H1 (cell line): ENCODE results near the gene SLC6A12. TPM values are rescaled to one million over a fixed set of nuclear protein-coding genes. Genes with fewer than 3 reads are reported as not detected.

ENCODE experiments used
- CTCF ChIA-PET: fragments of 300-600 bp; sonication (Branson Sonifier 250); formaldehyde crosslinking; loops from one replicate; lab custom pipeline; 2021; ENCODE audit not compliant: partially characterized antibody; lab: Charles Lee
- POLR2A ChIA-PET: fragments of 300-600 bp; sonication (Branson Sonifier 250); formaldehyde crosslinking; loops from one replicate; lab custom pipeline; 2021; ENCODE audit warnings: inconsistent platforms; ENCODE audit not compliant: partially characterized antibody; lab: Charles Lee
- DNase-seq, 2 experiments: peaks; one replicate each; pipeline versions ENCODE4 v3.0.0 to v3.0.0-alpha.2; 2010 to 2022; ENCODE audit warnings: low spot score in 2 of 2, low read depth in 1 of 2, mixed read lengths in 1 of 2
- FAIRE-seq: peaks from 2 replicates; lab custom pipeline; 2011; peaks lifted over from hg19 to GRCh38; lab: Jason Lieb, UNC
- H2AFZ ChIP-seq: 2 replicates; pipeline ENCODE4 v1.8.1; 2012; ENCODE audit warnings: low read length, inconsistent platforms
- H2AK5ac ChIP-seq: 2 replicates; pipeline ENCODE4 v1.6.1; 2013; ENCODE audit warnings: low read depth, low read length
- H2BK120ac ChIP-seq: replicated peaks from 2 replicates; pipeline ENCODE3; 2013; ENCODE audit warnings: low read depth, low read length, inconsistent platforms
- H2BK12ac ChIP-seq: 2 replicates; pipeline ENCODE4 v1.6.1; 2013; ENCODE audit warnings: low read depth, low read length
- H2BK15ac ChIP-seq: 2 replicates; pipeline ENCODE4 v1.6.1; 2013; ENCODE audit warnings: low read length
- H2BK20ac ChIP-seq: 2 replicates; pipeline ENCODE4 v1.6.1; 2013; ENCODE audit warnings: low read length
- H2BK5ac ChIP-seq: 2 replicates; pipeline ENCODE4 v1.6.1; 2013; ENCODE audit warnings: low read depth, low read length
- H3K14ac ChIP-seq: 2 replicates; pipeline ENCODE4 v1.6.1; 2013; ENCODE audit warnings: inconsistent platforms; ENCODE audit not compliant: insufficient read length
- H3K18ac ChIP-seq: 2 replicates; pipeline ENCODE4 v1.6.1; 2013; ENCODE audit warnings: low read length; ENCODE audit errors: extremely low read depth
- H3K23ac ChIP-seq: 2 replicates; pipeline ENCODE4 v1.6.1; 2013; ENCODE audit warnings: inconsistent platforms; ENCODE audit not compliant: insufficient read length
- H3K23me2 ChIP-seq: 2 replicates; pipeline ENCODE4 v1.6.1; 2013; ENCODE audit warnings: low read depth, low read length
- H3K27ac ChIP-seq: 2 replicates; pipeline ENCODE4 v1.6.1; 2011; ENCODE audit warnings: low read depth, low read length, inconsistent platforms
- H3K27me3 ChIP-seq, 4 experiments: replicated peaks in 1 of 4; 1 replicate in 1 of 4; 2 replicates in 3 of 4; pipeline versions ENCODE4 v1.6.1 to v1.8.1; 2011 to 2013; ENCODE audit warnings: low read length in 3 of 4, mild to moderate bottlenecking in 3 of 4, inconsistent platforms in 2 of 4, mixed read lengths in 2 of 4, moderate library complexity in 1 of 4; ENCODE audit not compliant: control insufficient read depth in 3 of 4, insufficient read depth in 3 of 4; ENCODE audit errors: extremely low read depth in 1 of 4
- H3K36me3 ChIP-seq, 4 experiments: 2 replicates each; pipeline versions ENCODE4 v1.6.1 to v1.8.1; 2011 to 2013; ENCODE audit warnings: mild to moderate bottlenecking in 4 of 4, low read length in 3 of 4, moderate library complexity in 2 of 4, control low read depth in 1 of 4, inconsistent platforms in 1 of 4; ENCODE audit not compliant: insufficient read depth in 4 of 4, control insufficient read depth in 2 of 4
- H3K4ac ChIP-seq: replicated peaks from 2 replicates; pipeline ENCODE3; 2013; ENCODE audit warnings: low read length, low read depth, mixed read lengths, inconsistent platforms; ENCODE audit not compliant: insufficient read length
- H3K4me1 ChIP-seq, 4 experiments: replicated peaks in 1 of 4; 1 replicate in 1 of 4; 2 replicates in 3 of 4; pipeline versions ENCODE4 v1.6.1 to v1.8.1; 2011 to 2013; ENCODE audit warnings: low read length in 3 of 4, inconsistent platforms in 2 of 4, mixed read lengths in 1 of 4; ENCODE audit not compliant: insufficient read depth in 4 of 4, control insufficient read depth in 3 of 4
- H3K4me2 ChIP-seq, 2 experiments: 2 replicates each; pipeline versions ENCODE4 v1.6.1 to v1.8.1; 2011 to 2013; ENCODE audit warnings: low read depth in 2 of 2, low read length in 2 of 2, control low read depth in 1 of 2, inconsistent platforms in 1 of 2, mild to moderate bottlenecking in 1 of 2; ENCODE audit not compliant: insufficient read depth in 1 of 2
- H3K4me3 ChIP-seq, 4 experiments: fragments of 200-600, 300-600 bp in 1 of 4; sonication (generic), shearing (Covaris generic), sonication (Bioruptor Twin) in 1 of 4; 2 replicates each; pipeline versions ENCODE4 v1.5.1 to v1.8.1; 2011 to 2016; ENCODE audit warnings: low read length in 4 of 4, low read depth in 3 of 4, control low read depth in 2 of 4, inconsistent platforms in 2 of 4, mild to moderate bottlenecking in 2 of 4, mixed read lengths in 1 of 4, moderate library complexity in 1 of 4; ENCODE audit not compliant: insufficient read depth in 2 of 4; ENCODE audit errors: extremely low read depth in 1 of 4
- H3K56ac ChIP-seq: replicated peaks from 2 replicates; pipeline ENCODE3; 2013; ENCODE audit warnings: low read depth, mild to moderate bottlenecking, mixed read lengths, low read length, inconsistent platforms; ENCODE audit not compliant: insufficient read length
- H3K79me1 ChIP-seq: 2 replicates; pipeline ENCODE4 v1.6.1; 2013; ENCODE audit warnings: low read depth, low read length, control low read depth
- H3K79me2 ChIP-seq, 2 experiments: 2 replicates each; pipeline versions ENCODE4 v1.6.1 to v1.8.1; 2012 to 2013; ENCODE audit warnings: low read length in 2 of 2, mild to moderate bottlenecking in 2 of 2, inconsistent platforms in 1 of 2; ENCODE audit not compliant: insufficient read depth in 2 of 2, control insufficient read depth in 1 of 2
- H3K9ac ChIP-seq, 4 experiments: replicated peaks in 1 of 4; 1 replicate in 1 of 4; 2 replicates in 3 of 4; pipeline versions ENCODE4 v1.6.1 to v1.8.1; 2011 to 2013; ENCODE audit warnings: low read depth in 3 of 4, low read length in 3 of 4, control low read depth in 2 of 4, mild to moderate bottlenecking in 2 of 4, moderate library complexity in 2 of 4, inconsistent platforms in 1 of 4; ENCODE audit errors: extremely low read depth in 1 of 4
- H3K9me3 ChIP-seq, 2 experiments: 2 replicates each; pipeline versions ENCODE4 v1.6.1 to v1.8.1; 2012 to 2013; ENCODE audit warnings: mild to moderate bottlenecking in 2 of 2, moderate library complexity in 2 of 2, control low read depth in 1 of 2, inconsistent platforms in 1 of 2, low read depth in 1 of 2, low read length in 1 of 2, mixed read lengths in 1 of 2; ENCODE audit not compliant: insufficient read depth in 2 of 2
- H4K20me1 ChIP-seq, 2 experiments: replicated peaks in 1 of 2; 2 replicates each; pipeline versions ENCODE3 to v1.8.1; 2011 to 2013; ENCODE audit warnings: inconsistent platforms in 2 of 2, low read length in 2 of 2, mild to moderate bottlenecking in 1 of 2; ENCODE audit not compliant: insufficient read depth in 2 of 2, control insufficient read depth in 1 of 2
- H4K5ac ChIP-seq: 2 replicates; pipeline ENCODE4 v1.6.1; 2013; ENCODE audit warnings: low read length, low read depth, mixed read lengths, inconsistent platforms; ENCODE audit not compliant: insufficient read length
- H4K8ac ChIP-seq: 2 replicates; pipeline ENCODE4 v1.8.0; 2013; ENCODE audit warnings: mild to moderate bottlenecking, moderate library complexity, low read length, inconsistent platforms; ENCODE audit not compliant: insufficient read depth; ENCODE audit errors: extremely low read depth
- H4K91ac ChIP-seq: replicated peaks from 2 replicates; pipeline ENCODE3; 2013; ENCODE audit warnings: low read length, mixed read lengths, inconsistent platforms; ENCODE audit not compliant: insufficient read length
- BCL11A ChIP-seq, 2 experiments: IDR thresholded peaks; one replicate each; pipeline ENCODE4 v1.6.1; 2011; ENCODE audit warnings: low read depth in 2 of 2, low read length in 2 of 2, mild to moderate bottlenecking in 2 of 2
- CTBP2 ChIP-seq: IDR thresholded peaks from 2 replicates; pipeline ENCODE4 v1.7.0; 2011; ENCODE audit warnings: borderline replicate concordance, mild to moderate bottlenecking, moderate library complexity, mixed read lengths, low read length; ENCODE audit not compliant: insufficient read depth, insufficient read length
- NANOG ChIP-seq: IDR thresholded peaks from 2 replicates; pipeline ENCODE4 v1.6.1; 2011; ENCODE audit warnings: low read length, low read depth, mild to moderate bottlenecking, inconsistent platforms; ENCODE audit not compliant: insufficient read depth, poor library complexity, severe bottlenecking
- POU5F1 ChIP-seq: IDR thresholded peaks from 2 replicates; pipeline ENCODE4 v1.6.1; 2011; ENCODE audit warnings: low read depth, mild to moderate bottlenecking, low read length, moderate library complexity
- SP4 ChIP-seq: IDR thresholded peaks from 2 replicates; pipeline ENCODE4 v1.6.1; 2012; ENCODE audit warnings: low read length, inconsistent platforms
- WGBS, 2 experiments: shearing (Covaris generic) in 1 of 2; methylation state at CpG; one replicate each; pipeline versions ENCODE4 v1.1.6 to v1.1.7; 2013 to 2015; ENCODE audit warnings: low lambda C conversion rate in 2 of 2, mixed read lengths in 2 of 2, inconsistent platforms in 1 of 2, low coverage in 1 of 2, missing lambda C conversion rate in 1 of 2; ENCODE audit not compliant: insufficient replicate concordance in 2 of 2, insufficient coverage in 1 of 2, insufficient read length in 1 of 2; ENCODE audit errors: extremely low coverage in 1 of 2, missing lambda C conversion rate in 1 of 2; 5-methylcytosine and 5-hydroxymethylcytosine counted together
- polyA plus RNA-seq, 7 experiments: library from polyadenylated mRNA; depleted of rRNA in 3 of 7; stranded (reverse) in 5 of 7; unstranded in 2 of 7; fragments of >200 nt in 5 of 7; fragments of 200-250 nt in 2 of 7; gene quantifications; 1 replicate in 5 of 7; 2 replicates in 1 of 7; 4 replicates in 1 of 7; pipeline versions ENCODE4 v1.2.1 to v1.2.3, GENCODE V29; 2011 to 2013; ENCODE audit warnings: missing spikeins in 2 of 7, mixed read lengths in 2 of 7
- total RNA-seq: library from RNA; stranded (reverse); fragmentation: NEBNext Ultra II Directional; extraction: Animal tissue kit (Norgen Biotek cat#: 25700); gene quantifications from 2 replicates; pipeline ENCODE4 v1.2.1, GENCODE V29; 2021
- TF ChIP-seq, protein P1 (sequence below): IDR thresholded peaks from 2 replicates; pipeline ENCODE4 v1.6.1; 2012; ENCODE audit warnings: inconsistent platforms
- TF ChIP-seq, protein P2 (sequence below): IDR thresholded peaks from 2 replicates; pipeline ENCODE4 v1.6.1; 2011; ENCODE audit warnings: low read length, improper control_type of control experiment

SLC6A12 gene
- total and polyA plus RNA-seq, 2 of the 8 experiments (the other 6 are each of a cell fraction or from before 2014, with no cell fraction given) = 0.70 to 1.1 TPM

DNA sequence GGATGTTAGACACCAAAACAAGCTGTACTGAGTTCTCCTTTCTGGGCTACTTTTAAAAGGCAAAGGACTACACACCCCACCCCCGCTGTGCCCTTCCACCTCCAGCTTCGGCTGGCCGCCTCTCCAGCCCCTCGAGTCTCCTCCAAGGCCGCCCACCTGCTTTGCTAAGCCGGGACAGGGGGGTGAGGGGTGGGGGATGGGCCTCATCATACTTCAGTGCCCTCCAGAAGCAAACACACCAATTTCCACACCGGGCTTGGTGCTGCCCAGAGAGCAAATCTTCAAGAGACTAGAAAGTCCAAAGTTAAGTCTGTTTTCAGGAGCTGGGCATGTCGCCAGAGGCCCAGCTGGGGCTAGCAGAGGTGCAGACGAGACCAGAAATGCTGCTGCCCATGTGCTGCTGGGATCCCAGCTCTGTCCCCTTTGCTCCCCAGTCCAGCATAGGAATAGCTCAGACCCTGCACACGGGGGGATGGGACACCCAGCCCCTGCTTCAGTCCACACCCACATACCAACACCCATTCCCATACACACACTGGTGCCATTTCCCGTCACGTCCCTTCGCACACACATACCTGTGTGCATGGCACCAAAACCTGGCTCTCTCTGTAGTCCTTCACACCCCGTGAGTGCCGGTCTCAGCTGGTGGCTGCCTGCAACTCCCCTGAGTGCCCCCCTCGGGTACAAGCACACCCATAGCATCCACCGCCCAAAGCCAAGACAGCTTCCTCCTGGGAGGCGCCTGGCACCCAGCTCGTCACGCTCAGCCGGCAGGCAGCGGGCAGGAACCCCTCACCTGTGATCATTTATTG is 1.0 kb downstream of the SLC6A12 start:
- Histone ChIP-seq H3K9me3 (no peaks in the 10 kb centered on the region), H3K79me1 (no peaks in the 10 kb centered on the region), H3K4me2 (no peak overlapping the region), H3K56ac (no peak overlapping the region), H3K27me3 (peaks cover 0 to 16% (median 13%) of the 10 kb centered on the region in 4 experiments; a peak in 4 of 7 replicates), H3K23me2 (peaks cover 3% of the 10 kb centered on the region; the same call in 1 of the 2 replicates), H3K4ac (no peak overlapping the region), H3K18ac (no peak overlapping the region), H4K5ac (no peak overlapping the region), H3K14ac (no peak overlapping the region), H2BK12ac (no peak overlapping the region), H2BK5ac (no peak overlapping the region), H3K4me3 (no peak overlapping the region), H2AFZ (no peak overlapping the region), H3K4me1 (peaks cover 0 to 20% (median 15%) of the 10 kb centered on the region in 4 experiments; a peak in 6 of 7 replicates), H4K20me1 (peaks cover 0 to 2% of the 10 kb centered on the region in 2 experiments), H3K23ac (no peak overlapping the region), H3K79me2 (no peaks in the 10 kb centered on the region), H3K27ac (no peak overlapping the region), H2AK5ac (no peak overlapping the region), H4K91ac (no peak overlapping the region), H3K9ac (no peak overlapping the region), H2BK20ac (no peak overlapping the region), H3K36me3 (no peaks in the 10 kb centered on the region), H4K8ac (peak overlapping the region; percentile 69), H2BK15ac (0 out of 2 replicates have a peak overlapping the region, but pooled peaks have one; percentile 4), H2BK120ac (no peak overlapping the region)
- FAIRE-seq = no peak
- TF ChIP-seq POU5F1 = no peak
- TF ChIP-seq CTBP2 = no peak
- TF ChIP-seq BCL11A (IDR thresholded peaks at IDR 0.05; ENCODE audit: low read depth in 2 of 2, low read length in 2 of 2) = no peak
- no peak for TF ChIP-seq NANOG
- TF ChIP-seq, protein P1, sequence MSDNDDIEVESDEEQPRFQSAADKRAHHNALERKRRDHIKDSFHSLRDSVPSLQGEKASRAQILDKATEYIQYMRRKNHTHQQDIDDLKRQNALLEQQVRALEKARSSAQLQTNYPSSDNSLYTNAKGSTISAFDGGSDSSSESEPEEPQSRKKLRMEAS = 0 out of 2 replicates have a peak, but pooled peaks have one; percentile 10
- no peak for TF ChIP-seq SP4
- TF ChIP-seq, protein P2, sequence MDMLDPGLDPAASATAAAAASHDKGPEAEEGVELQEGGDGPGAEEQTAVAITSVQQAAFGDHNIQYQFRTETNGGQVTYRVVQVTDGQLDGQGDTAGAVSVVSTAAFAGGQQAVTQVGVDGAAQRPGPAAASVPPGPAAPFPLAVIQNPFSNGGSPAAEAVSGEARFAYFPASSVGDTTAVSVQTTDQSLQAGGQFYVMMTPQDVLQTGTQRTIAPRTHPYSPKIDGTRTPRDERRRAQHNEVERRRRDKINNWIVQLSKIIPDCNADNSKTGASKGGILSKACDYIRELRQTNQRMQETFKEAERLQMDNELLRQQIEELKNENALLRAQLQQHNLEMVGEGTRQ = no peak
- ChIA-PET POLR2A (interaction anchor here (0.7 to 2.0 kb wide), 6 partner anchors 9 to 31 kb away, joined by 3 to 8 read pairs (median 4); no protein-coding TSS in a partner anchor), CTCF (interaction anchor here (0.7 to 3.4 kb wide), 11 partner anchors 9 to 107 kb away, joined by 3 to 19 read pairs (median 5); no protein-coding TSS in a partner anchor)
- no peak for DNase-seq
- WGBS, 2 experiments = 75% methylated on average over 22 of the region's 22 CpGs; no CpG with 5 or more reads in 1 of the 2 experiments
